ENCODE measurements around the gene DIAPH1. TPM values are rescaled to one million over a fixed set of nuclear protein-coding genes. Genes with fewer than 3 reads are reported as not detected.

DIAPH1 gene
- total RNA-seq, 1 donor from 2014 or later: 64.1 TPM

DNA sequence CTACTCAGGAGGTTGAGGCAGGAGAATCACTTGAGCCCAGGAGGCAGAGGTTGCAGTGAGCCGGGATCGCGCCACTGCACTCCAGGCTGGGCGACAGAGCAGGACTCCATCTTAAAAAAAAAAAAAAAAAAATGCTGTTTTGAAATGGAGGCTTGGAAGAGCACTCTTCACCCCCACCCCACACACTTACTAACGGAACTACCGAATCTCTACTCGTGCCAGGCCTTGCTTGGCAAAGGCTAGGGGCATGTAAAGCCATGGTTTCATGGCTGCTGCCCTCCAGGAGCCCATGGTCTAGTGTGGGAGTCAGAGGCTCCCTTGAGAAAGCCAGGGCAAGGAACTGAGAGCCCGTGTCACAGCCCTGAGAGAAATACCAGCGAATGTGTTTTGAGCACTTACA, 108.6 kb downstream of the DIAPH1 start:
- Histone ChIP-seq H3K4me3 (no peak overlapping the region), H3K27me3 (no peaks in the 10 kb centered on the region), H3K4me1 (peaks cover 74% of the 10 kb centered on the region), H3K9me3 (no peaks in the 10 kb centered on the region), H3K36me3 (peaks cover 3 to 15% of the 10 kb centered on the region in 2 donors), H3K27ac (peak overlapping the region; percentile 94)
- TF ChIP-seq POLR2A (IDR thresholded peaks at IDR 0.05) (no peak), POLR2AphosphoS5 (IDR thresholded peaks at IDR 0.05; ENCODE audit: insufficient read depth in 1 of 2, low read depth in 1 of 2) (no peak), CTCF (IDR thresholded peaks at IDR 0.05) (no peak)
- no peak for DNase-seq (ENCODE audit: extremely low spot score in 2 of 2)
- intact Hi-C loops (cut with DNase I): no loop called here

DNA sequence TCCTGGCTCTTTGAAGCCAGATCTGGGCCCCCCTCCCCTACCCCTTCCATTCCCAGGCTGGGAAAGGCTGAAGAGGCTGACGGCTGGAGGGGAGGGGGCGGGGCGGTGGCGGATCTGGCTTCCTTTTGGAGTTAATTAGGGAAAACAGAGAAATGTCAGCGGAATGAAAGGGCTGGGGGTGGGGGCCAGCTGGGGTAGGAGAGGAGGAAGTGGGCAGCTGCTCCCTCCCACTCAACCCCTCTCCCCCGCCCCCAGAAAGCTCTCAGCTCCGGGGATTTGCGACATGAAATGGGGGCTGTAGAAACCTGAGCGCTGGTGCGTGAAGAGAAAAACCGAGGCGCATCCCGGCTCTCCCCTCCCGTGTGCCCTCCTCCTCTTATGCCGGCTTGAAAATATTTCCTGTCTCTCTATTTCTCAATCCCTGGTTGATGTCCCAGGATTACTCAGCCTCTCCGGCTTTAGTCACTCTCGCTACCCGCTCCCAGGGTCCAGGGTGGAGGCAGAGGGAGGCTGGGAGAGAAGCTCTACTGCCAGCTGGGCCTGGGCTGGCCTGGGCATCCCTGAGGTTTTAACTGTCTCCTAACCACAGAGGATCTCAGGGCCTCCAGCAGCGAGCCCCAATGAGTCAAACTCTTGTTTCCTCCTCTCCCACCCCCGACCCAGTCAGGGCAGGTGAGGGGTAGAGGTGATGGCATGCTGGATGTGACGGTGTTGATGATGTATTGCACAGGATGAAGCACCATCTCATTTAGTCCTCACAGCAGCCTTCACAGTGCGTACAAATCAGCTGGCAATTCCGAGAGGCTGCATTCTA, 109.8 kb downstream of the DIAPH1 start:
- peak overlapping the region; percentile 34 to 42 for H3K4me3 ChIP-seq
- H3K27me3 ChIP-seq: no peaks in the 10 kb centered on the region
- H3K9me3 ChIP-seq: no peaks in the 10 kb centered on the region
- no peak for DNase-seq (ENCODE audit: extremely low spot score in 2 of 2)
- TF ChIP-seq CTCF (IDR thresholded peaks at IDR 0.05) (no peak), POLR2AphosphoS5 (IDR thresholded peaks at IDR 0.05; ENCODE audit: insufficient read depth in 1 of 2, low read depth in 1 of 2) (peak; percentile 27 to 86), POLR2A (IDR thresholded peaks at IDR 0.05) (peak in 1 of 2 donors; percentile 54)
- peak overlapping the region; percentile 94 for H3K27ac ChIP-seq
- intact Hi-C loops (cut with DNase I): no loop called here
- H3K4me1 ChIP-seq: peaks cover 63% of the 10 kb centered on the region
- peaks cover 3 to 18% of the 10 kb centered on the region in 2 donors for H3K36me3 ChIP-seq

DNA sequence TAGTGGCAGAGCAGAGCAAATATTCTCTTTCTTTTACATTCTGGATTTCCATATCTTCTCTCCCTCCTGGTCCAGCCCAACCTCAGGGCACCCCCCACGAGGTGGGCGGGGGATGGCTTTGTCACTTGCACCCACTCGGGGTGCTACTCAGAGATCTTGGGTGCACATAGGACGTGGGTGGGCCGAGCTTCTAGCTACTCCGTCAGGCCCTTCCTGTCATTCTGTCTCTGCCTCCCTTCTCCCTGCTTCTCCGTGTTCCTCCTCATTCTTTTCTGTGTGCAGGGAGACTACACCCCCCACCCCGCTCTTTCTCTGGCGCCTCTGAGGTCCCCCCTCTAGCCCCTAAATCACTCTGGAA, 110.4 kb downstream of the DIAPH1 start:
- H3K27ac ChIP-seq: peak overlapping the region; percentile 94
- H3K36me3 ChIP-seq: peaks cover 3 to 18% of the 10 kb centered on the region in 2 donors
- DNase-seq (ENCODE audit: extremely low spot score in 2 of 2): no peak
- H3K9me3 ChIP-seq: no peaks in the 10 kb centered on the region
- peaks cover 57% of the 10 kb centered on the region for H3K4me1 ChIP-seq
- TF ChIP-seq CTCF (IDR thresholded peaks at IDR 0.05) (no peak), POLR2A (IDR thresholded peaks at IDR 0.05) (no peak), POLR2AphosphoS5 (IDR thresholded peaks at IDR 0.05; ENCODE audit: insufficient read depth in 1 of 2, low read depth in 1 of 2) (no peak)
- intact Hi-C loops (cut with DNase I): no loop called here
- H3K4me3 ChIP-seq: peak overlapping the region; percentile 34 to 42
- no peaks in the 10 kb centered on the region for H3K27me3 ChIP-seq

DNA sequence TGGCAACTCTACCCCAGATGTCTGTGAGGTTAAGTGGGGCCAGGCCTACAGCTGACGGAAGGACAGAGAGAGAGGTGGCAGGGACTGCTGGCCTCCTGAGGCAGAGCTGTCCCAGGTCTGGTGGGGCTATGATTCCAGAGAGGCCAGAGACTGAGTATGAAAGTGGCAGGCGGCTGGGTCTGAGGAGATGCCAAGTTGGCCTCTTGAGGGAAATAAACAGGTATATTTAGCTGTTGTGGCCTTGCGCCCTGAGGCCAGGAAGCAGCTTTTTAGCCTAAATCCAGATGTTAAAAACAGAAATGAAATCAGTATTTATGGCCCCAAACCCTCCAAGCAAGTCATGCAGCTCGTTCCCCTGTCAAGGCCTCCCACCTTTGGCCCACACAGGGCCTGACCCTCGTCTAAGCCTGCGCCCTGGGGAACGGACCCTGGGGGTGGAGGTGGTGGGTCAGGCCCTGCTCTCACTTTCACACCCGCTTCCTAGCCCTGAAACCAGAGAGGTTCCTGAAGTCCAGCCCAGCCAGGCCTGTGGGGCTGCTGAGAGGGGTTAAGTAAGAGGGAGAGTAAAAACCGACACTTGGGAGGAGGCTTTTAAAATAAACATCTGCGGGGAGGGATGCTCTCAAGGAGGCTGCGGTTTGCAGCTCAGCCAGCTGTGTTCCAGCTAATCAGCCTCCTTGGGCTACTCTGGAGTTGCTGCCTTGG, 111.3 kb downstream of the DIAPH1 start:
- Histone ChIP-seq H3K27me3 (no peaks in the 10 kb centered on the region), H3K27ac (peak overlapping the region; percentile 94), H3K36me3 (peaks cover 3 to 25% of the 10 kb centered on the region in 2 donors), H3K4me1 (peaks cover 48% of the 10 kb centered on the region), H3K9me3 (no peaks in the 10 kb centered on the region), H3K4me3 (peak overlapping the region; percentile 34 to 42)
- TF ChIP-seq POLR2AphosphoS5 (IDR thresholded peaks at IDR 0.05; ENCODE audit: insufficient read depth in 1 of 2, low read depth in 1 of 2): peak; percentile 5 to 87
- no peak for TF ChIP-seq CTCF (IDR thresholded peaks at IDR 0.05)
- peak in 1 of 2 donors; percentile 96 for DNase-seq (ENCODE audit: extremely low spot score in 2 of 2)
- intact Hi-C loops (cut with DNase I): no loop called here

Measured in vagina (tissue), 2 donors.